ENCODE data around the gene ZBTB45.
"Not testable (repeated sequence)": the region's sequence is repeated elsewhere in the genome, so short reads cannot be mapped to it uniquely, and the experiment has no call there.

Gene ZBTB45

DNA sequence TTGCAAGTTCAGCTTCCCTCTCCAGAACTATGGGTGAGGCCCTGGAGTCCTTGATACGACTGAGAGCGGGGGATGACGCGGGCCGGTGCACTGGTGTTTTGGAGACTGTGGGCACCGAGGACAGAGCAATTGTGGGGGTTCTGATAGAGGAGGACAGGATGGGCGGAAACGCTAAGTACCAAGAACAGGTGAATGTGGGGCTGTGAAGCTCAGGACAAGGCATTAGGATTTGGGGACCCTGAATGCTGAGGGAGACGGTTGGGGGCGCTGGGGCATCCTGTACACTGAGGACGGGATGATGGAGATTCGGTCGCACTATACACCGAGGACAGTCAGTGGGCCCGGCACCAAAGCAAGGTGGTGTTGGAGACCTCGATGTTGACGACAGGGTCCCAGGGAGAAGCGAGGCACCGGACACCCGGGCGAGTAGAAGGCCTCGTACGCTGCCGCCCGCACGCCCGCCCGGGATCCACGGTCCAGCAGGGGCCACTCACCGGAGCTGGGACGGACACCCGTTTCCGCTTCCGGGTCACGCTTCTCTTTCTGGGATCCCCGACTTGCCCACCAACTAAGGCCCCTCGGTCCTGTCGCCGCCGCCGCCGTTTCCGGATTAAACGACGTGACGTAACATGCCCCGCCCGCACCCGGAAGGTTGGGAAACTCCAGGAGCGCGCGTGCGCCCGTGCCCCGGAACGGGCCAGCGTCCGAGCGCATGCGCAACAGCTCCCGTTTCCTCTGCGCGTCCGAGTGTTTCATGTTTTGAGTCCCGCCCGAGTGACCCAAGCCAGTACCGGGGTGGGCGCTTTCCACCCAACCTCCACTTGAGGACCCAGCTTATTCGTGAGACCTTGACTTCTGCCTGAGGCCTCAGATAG, 35.1 kb upstream of the ZBTB45 start, which contains the start of gene CHMP2A:
CHMP2A (minus strand) TSS at position 612 of the 875 bp plus-strand sequence. CDS start 893 bp downstream, outside the sequence.
- peak; percentile 98 for DNase-seq (ENCODE audit: low read depth in 2 of 2)

DNA sequence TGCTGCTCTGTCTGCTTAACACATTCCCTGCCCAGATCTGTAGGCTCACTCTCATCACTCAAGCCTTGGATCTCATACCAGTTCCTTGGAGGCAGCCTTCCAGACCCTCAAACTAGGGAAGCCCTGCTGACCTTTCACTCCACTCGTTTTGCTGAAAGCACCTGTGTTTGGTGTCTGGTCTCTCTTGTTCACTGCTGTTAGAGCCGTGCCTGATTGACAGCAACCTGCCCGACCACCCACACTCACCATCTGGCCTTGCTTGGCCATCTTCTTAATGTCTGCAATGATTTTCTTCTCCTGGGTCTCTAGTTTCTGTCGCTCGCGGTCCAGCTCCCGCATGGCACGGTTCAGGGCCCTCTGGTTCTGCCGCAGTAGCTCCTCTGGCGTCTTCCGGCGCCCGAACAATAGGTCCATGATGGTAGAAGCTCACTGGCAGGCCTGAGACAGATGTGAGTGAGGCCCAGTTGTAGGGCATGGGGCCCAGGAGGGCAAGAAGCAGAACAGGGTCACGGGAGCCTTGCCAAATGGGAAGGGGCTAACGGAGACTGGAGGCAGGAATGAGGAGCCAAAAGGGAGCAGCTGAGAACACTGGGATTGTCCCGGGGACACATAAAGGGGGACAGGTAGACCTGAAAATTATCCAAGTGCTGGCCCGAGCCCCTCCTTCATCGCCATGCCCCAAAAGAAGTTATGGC, 34.3 kb upstream of the ZBTB45 start:
- DNase-seq (ENCODE audit: low read depth in 2 of 2) = no peak

DNA sequence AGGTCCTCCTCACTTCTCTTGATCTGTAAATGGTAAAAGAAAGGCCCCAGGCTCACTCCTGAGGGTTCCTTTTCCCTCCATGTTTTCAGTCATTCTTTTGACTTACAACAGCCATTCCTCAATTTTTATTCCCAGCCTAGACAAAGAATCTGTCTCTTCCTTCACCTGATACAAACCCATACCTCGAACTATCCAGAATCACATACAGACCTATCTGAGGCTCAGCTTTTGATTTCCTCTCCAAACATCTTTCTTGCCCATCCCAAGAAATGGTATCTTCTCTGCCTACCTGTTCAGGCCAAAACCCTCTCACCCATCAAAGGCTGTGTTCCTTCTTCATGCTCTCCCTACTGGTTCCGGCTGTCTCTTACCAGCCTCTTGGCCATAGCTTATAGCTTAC, 33.0 kb upstream of the ZBTB45 start:
- no peak for DNase-seq (ENCODE audit: low read depth in 2 of 2)

DNA sequence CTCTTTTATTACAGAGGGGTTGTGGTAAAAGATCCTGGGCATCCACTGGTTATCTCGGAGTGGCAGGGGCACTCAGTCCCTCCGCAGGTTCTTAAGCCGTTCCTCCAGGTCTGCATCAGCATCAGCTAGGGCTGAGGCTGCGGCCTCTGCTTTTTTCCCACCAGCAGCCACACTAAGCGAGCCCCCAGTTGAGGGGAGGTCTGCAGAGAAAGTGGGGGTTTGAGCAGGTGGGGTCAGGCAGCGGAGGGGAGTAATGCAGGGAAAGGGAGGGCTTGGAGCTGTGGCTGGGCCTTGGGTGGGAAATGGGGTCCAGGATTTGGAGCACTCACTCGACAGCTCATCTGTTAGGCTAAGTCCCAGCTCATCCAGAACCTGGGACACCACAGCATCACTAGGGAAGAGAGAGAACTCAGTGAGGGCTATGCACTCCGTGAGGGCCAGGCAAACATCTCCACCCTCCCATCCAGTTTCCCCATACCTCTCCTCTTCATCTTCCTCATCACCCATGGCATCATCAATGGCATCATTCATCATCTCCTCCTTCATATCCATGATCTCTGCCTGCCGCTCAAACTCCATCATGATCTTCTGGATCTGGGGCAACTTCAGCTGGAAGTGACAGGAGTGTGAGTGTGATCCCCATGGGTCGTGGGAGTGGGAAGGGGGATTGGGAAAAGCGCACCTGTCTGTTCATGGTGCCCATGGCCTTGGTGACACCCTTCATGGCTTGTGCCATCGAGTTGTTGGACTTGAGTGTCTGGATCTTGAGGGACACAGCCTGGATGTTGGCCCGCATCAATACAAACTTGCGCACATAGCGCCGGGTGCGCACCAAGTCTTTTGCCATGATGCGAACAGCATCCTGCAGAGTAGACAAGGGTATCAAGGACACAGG, 32.2 kb upstream of the ZBTB45 start:
- DNase-seq (ENCODE audit: low read depth in 2 of 2) = no peak

DNA sequence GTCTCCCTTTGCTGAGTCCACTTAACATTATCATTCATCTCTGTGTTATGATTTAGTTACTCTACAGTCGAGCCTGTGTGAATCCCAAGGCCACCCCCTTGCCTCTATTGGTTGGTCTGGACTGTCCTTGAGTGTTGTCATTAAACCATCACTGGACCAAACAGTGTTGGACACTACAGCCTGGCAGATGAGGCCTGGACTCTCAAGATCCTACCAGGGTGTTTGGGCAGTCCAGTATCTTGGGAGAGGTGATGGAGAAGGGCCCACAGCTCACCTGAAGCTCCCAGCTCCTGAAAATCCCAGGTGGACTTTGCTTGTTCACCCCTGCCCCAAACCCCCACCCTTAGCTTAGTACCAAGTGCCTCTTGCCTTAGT, 31.5 kb upstream of the ZBTB45 start:
- DNase-seq (ENCODE audit: low read depth in 2 of 2) = no peak

DNA sequence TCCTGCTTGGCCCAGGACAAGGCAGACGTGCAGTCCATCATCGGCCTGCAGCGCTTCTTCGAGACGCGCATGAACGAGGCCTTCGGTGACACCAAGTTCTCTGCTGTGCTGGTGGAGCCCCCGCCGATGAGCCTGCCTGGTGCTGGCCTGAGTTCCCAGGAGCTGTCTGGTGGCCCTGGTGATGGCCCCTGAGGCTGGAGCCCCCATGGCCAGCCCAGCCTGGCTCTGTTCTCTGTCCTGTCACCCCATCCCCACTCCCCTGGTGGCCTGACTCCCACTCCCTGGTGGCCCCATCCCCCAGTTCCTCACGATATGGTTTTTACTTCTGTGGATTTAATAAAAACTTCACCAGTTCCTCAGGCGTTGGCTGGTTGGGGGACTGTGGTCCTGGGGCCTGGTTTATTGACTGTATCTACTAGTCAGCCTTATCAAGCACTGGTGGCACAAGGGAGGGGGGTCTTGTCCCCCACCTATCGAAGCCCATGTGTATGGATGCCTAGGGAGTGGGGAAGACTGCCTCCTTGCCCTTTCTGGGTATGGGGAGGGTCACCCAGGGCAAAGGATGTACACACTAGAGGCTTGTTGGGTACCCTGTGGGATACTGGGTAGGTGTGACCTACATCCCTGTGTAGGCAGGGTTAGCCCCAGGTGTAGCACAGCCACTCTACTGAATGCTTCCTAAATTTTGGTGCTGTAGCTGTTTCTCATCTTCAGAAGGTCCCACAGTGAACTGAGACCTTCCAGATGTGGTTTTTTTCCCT, 30.9 kb upstream of the ZBTB45 start:
- DNase-seq (ENCODE audit: low read depth in 2 of 2) = no peak

DNA sequence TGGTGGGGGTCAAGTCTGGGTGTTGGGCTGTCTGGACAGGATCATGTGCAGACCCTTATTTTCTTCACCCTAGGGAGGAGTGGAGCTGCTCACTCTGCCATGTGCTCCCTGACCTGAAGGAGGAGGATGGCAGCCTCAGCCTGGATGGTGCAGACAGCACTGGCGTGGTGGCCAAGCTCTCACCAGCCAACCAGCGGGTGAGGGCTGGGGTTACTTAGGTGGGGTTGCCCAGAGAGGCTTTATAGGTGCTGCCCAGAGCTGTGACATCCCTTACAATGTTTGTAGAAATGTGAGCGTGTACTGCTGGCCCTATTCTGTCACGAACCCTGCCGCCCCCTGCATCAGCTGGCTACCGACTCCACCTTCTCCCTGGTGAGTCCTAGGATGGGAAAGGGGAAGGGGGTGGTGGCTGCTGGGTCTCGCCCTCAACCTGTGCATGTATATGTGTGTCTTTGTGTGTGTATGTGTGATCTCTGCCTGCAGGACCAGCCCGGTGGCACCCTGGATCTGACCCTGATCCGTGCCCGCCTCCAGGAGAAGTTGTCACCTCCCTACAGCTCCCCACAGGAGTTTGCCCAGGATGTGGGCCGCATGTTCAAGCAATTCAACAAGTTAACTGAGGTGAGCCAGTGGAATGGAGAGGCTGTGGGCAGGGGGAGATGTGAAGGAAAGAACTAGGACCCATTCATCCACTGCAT, 30.2 kb upstream of the ZBTB45 start:
- DNase-seq (ENCODE audit: low read depth in 2 of 2) = no peak

DNA sequence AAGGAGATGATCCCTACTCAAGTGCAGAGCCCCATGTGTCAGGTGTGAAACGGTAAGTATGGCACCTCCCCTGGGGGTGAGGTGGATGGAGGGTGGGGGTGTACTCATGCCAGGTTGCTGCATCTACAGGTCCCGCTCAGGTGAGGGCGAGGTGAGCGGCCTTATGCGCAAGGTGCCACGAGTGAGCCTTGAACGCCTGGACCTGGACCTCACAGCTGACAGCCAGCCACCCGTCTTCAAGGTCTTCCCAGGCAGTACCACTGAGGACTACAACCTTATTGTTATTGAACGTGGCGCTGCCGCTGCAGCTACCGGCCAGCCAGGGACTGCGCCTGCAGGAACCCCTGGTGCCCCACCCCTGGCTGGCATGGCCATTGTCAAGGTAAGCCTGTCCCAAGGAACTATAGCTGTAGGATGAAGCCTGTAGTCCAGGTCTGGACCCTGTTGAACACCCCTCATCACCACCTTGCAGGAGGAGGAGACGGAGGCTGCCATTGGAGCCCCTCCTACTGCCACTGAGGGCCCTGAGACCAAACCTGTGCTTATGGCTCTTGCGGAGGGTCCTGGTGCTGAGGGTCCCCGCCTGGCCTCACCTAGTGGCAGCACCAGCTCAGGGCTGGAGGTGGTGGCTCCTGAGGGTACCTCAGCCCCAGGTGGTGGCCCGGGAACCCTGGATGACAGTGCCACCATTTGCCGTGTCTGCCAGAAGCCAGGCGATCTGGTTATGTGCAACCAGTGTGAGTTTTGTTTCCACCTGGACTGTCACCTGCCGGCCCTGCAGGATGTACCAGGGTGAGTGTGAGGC, 29.5 kb upstream of the ZBTB45 start:
- no peak for DNase-seq (ENCODE audit: low read depth in 2 of 2)

DNA sequence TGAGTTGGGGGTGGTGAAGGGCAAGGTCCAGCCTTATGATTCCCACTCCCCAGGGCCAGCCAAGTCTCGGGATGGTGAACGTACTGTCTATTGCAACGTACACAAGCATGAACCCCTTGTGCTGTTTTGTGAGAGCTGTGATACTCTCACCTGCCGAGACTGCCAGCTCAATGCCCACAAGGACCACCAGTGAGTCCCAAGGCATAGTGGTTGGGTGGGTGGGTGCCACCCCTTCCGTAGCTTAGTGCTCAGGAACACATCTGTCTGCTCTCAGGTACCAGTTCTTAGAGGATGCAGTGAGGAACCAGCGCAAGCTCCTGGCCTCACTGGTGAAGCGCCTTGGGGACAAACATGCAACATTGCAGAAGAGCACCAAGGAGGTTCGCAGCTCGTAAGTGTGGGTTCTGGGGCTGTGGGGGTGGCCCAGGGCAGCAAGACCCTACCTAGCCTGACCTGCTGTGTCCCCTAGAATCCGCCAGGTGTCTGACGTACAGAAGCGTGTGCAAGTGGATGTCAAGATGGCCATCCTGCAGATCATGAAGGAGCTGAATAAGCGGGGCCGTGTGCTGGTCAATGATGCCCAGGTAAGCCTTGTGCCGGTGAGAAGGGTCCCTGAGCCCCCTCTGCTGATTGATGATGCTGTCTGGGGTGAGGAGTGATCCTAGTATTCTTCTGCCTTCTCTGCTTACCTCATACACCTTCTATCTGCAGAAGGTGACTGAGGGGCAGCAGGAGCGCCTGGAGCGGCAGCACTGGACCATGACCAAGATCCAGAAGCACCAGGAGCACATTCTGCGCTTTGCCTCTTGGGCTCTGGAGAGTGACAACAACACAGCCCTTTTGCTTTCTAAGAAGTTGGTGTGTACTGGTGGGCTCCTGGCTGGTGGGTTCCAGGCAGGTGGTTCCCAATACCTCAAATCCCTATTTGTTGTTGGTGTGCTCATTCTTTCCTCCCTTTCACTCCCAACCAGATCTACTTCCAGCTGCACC, 28.0 kb upstream of the ZBTB45 start:
- DNase-seq (ENCODE audit: low read depth in 2 of 2) = no peak

DNA sequence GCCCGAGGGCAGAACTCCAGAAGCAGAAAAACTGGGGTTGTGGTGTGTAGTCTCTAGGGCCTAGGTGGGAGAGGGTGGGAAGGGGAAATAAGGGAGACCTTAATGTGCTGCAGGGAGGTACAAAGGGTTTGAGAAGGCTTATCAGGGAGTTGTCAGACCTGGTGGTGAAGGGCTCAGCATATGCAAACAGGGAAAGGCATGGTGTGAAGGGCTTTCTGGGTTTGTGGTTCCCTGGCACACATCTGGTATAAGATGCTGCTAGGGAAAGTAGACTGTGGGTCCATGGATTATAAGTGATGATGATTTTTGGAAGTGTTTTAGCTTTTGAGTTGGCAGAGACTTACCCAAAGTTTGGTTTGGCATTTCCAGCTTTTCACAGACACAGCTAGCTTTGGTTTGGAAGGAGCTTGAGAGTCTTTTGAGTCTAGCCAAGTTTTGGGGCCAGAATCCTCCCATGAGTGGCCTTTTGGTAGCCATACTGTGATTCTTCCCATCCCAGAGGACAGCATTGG, 26.5 kb upstream of the ZBTB45 start:
- DNase-seq (ENCODE audit: low read depth in 2 of 2) = no peak

DNA sequence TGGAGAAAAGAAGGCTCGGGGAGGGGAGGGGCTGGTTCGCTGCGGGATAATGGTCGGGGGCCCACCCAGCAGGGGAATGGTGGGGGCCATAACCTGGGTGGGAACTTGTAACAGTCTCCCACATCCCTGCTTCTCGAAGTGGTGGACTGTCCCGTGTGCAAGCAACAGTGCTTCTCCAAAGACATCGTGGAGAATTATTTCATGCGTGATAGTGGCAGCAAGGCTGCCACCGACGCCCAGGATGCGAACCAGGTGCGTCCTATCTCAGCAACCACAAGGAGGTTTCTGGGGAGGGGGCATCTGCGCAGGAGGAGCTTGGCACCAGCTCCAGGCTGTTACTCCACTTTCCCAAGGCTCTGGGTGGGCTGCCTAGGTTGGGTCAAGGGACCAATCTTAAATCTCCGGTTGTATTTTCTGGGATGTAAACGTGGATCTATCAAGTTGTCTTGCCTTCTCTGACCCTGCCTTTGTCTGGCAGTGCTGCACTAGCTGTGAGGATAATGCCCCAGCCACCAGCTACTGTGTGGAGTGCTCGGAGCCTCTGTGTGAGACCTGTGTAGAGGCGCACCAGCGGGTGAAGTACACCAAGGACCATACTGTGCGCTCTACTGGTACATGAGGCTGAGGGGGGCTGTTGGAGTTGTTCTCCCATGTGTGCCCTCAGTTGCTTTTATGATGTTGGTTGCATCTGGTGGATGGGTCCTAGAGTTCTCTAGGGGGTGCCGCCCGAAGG, 25.8 kb upstream of the ZBTB45 start:
- no peak for DNase-seq (ENCODE audit: low read depth in 2 of 2)

DNA sequence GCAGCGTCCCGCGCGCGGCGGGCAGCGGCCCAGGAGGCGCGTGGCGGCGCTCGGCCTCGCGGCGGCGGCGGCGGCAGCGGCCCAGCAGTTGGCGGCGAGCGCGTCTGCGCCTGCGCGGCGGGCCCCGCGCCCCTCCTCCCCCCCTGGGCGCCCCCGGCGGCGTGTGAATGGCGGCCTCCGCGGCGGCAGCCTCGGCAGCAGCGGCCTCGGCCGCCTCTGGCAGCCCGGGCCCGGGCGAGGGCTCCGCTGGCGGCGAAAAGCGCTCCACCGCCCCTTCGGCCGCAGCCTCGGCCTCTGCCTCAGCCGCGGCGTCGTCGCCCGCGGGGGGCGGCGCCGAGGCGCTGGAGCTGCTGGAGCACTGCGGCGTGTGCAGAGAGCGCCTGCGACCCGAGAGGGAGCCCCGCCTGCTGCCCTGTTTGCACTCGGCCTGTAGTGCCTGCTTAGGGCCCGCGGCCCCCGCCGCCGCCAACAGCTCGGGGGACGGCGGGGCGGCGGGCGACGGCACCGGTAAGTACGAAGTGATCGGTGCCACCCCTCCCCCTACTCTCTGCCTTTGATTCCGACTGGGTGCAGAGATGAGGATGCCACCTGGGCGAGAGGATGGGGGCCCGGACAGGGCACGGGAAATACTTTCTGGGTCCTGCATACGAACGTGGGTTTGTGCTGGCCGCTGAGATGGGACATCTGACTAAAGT, 25.1 kb upstream of the ZBTB45 start:
- peak in 1 of 2 experiments; percentile 55 for DNase-seq (ENCODE audit: low read depth in 2 of 2)

DNA sequence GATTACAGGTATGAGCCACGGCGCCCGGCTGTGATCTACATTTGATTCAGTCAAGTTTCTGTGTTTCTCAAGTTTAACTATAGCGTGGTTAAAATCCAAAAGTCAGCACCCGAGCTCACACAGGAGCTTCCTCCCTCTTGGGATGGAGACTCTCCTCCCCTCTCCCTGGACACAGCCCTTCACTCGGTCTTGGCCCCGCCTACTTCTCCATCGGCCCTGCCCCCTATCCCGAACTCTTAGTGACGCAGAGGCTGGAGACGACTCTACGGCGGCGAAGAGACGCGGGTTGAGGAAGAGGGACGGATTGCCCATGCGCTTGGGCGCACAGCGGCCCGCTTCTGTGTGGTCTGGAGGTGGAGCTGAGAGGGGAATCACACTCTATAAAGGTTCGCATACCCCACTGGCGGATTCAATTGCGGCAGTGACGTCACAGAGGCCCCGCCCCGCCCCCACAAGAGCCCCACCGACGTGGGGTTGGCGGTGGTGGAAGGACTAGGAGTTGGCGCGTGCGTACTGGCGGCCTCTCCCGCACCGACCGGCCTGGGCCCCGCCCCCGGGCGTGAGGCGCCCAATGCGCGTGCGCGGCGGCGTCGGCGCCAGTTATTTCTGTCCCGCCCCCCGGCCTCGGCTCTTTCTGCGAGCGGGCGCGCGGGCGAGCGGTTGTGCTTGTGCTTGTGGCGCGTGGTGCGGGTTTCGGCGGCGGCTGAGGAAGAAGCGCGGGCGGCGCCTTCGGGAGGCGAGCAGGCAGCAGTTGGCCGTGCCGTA, 24.4 kb upstream of the ZBTB45 start, which contains the start of gene TRIM28:
TRIM28 (plus strand) TSS at position 239 of the 765 bp plus-strand sequence. CDS start 694 bp downstream, outside the sequence.
- DNase-seq (ENCODE audit: low read depth in 2 of 2) = peak; percentile 100

DNA sequence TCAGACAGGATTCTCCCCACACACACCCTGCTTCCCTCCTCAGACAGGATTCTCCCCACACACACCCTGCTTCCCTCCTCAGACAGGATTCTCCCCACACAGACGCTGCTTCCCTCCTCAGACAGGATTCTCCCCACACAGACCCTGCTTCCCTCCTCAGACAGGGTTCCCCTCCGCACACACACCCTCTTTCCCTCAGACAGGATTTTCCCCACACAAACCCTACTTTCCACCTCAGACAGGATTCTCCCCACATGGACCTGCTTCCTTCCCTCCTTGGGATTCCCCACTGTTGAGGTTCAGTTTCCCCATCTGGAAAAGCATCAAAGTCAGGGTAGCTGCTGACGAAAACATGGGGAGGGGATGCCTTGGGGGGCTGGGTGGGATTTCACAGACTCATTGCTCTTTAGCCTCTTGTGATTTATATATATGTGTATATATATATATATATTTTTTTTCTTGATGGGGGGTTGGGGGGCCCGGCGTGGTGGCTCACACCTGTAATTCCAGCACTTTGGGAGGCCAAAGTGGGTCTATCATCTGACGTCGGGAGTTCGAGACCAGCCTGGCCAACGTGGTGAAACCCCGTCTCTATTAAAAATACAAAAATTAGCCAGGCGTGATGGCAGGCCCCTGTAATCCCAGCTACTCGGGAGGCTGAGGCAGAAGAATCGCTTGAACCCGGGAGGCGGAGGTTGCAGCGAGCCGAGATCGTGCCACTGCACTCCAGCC, 23.2 kb upstream of the ZBTB45 start:
- DNase-seq (ENCODE audit: low read depth in 2 of 2) = not testable (repeated sequence)

DNA sequence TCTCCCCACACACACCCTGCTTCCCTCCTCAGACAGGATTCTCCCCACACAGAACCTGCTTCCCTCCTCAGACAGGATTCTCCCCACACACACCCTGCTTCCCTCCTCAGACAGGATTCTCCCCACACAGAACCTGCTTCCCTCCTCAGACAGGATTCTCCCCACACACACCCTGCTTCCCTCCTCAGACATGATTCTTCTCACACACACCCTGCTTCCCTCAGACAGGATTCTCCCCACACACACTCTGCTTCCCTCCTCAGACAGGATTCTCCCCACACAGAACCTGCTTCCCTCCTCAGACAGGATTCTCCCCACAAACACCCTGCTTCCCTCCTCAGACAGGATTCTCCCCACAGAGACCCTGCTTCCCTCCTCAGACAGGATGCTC, 19.6 kb upstream of the ZBTB45 start:
- DNase-seq (ENCODE audit: low read depth in 2 of 2) = not testable (repeated sequence)
